Measurements from ENCODE around the gene SERF1A.
"Not testable (repeated sequence)": the region's sequence is repeated elsewhere in the genome, so short reads cannot be mapped to it uniquely, and the experiment has no call there.

SERF1A gene

DNA sequence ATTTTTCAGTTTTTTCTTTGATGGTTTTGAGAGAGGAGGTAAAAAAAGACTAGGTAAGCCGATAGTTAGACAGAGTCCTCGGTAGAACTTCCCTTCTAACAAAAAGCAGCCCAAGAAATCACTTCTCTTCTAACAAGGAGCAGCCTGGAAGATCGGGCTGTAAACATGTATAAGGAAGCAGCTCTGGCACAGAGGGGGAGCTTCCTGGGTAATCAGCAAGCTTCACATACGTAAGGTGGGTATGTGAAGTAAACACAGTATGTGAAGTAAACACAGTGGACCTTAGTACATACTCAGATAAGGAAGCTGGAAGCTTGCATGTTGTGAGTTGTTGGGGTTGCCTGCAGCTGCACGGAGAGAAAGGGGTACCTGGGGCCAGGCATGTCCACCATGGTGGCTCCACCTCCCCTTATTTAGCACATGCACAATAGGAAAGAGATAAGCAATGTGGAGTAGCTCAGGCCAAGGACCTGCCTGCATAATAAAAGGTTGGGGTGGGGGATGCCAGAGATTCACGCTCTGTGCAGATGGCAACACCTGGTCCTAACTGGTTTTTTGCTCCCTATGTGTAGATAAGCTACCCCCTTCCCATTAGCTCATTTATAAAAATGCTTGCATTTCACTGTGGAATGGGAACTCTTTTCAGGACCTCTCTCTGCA is 31.4 kb downstream of the SERF1A start:
- H3K27ac ChIP-seq (ENCODE audit: low read depth, low read length); H3K79me2 ChIP-seq (ENCODE audit: control insufficient read depth, low read length); H3K4me1 ChIP-seq (ENCODE audit: control insufficient read depth, low read length); H3K36me3 ChIP-seq (ENCODE audit: control insufficient read depth, low read length); H3K4me2 ChIP-seq (ENCODE audit: low read length); H4K20me1 ChIP-seq (ENCODE audit: control insufficient read depth, insufficient read depth, low read depth, low read length); H3K4me3 ChIP-seq (ENCODE audit: low read length); H3F3A ChIP-seq (ENCODE audit: control insufficient read depth, insufficient read depth); H3K27me3 ChIP-seq (ENCODE audit: control insufficient read depth, low read length); H3K9me2 ChIP-seq (replicated peaks; ENCODE audit: control insufficient read depth, low read length); H3K9me3 ChIP-seq (ENCODE audit: control insufficient read depth, insufficient read depth, low read length): not testable (repeated sequence)

DNA sequence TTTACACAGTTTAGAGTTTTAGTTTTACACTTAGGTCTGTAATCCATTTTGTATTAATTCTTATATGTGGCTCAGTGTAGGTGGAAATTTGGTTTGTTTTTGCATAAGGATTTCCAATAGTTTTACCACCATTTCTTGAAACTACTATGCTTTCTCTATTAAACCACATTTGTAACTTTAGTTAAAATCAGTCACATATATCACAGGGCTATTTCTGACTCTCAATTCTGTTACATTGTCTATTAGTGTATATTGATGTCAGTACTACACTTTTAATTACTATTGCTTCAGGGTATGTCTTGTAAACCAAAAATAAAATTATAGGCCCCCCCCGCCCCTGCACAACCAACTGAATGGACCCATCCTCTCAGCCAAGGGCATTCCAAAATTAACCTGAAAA is 32.1 kb downstream of the SERF1A start:
- not testable (repeated sequence) for H3K27me3 ChIP-seq (ENCODE audit: control insufficient read depth, low read length); H3K4me3 ChIP-seq (ENCODE audit: low read length); H3K79me2 ChIP-seq (ENCODE audit: control insufficient read depth, low read length); H3K9me3 ChIP-seq (ENCODE audit: control insufficient read depth, insufficient read depth, low read length); H3K9me2 ChIP-seq (replicated peaks; ENCODE audit: control insufficient read depth, low read length); H3F3A ChIP-seq (ENCODE audit: control insufficient read depth, insufficient read depth); H3K27ac ChIP-seq (ENCODE audit: low read depth, low read length); H3K36me3 ChIP-seq (ENCODE audit: control insufficient read depth, low read length); H3K4me1 ChIP-seq (ENCODE audit: control insufficient read depth, low read length); H4K20me1 ChIP-seq (ENCODE audit: control insufficient read depth, insufficient read depth, low read depth, low read length); H3K4me2 ChIP-seq (ENCODE audit: low read length)

DNA sequence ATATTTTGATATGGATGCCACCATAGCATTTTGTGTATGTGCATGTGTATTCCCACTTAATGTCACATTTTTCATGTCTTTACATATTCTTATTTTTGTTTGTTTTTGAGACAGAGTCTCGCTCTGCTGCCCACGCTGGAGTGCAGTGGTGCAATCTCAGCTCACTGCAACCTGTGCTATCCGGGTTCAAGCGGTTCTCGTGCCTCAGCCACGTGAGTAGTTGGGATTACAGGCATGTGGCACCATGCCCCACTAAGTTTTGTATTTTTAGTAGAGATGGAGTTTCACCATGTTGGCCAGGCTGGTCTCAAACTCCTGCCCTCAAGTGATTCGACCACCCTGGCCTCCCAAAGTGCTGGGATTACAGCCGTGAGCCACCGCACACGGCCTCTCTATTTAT is 52.6 kb downstream of the SERF1A start:
- not testable (repeated sequence) for H3K4me3 ChIP-seq (ENCODE audit: low read length); H3K27ac ChIP-seq (ENCODE audit: low read depth, low read length); H3K79me2 ChIP-seq (ENCODE audit: control insufficient read depth, low read length); H3K9me3 ChIP-seq (ENCODE audit: control insufficient read depth, insufficient read depth, low read length); H3K36me3 ChIP-seq (ENCODE audit: control insufficient read depth, low read length); H3K4me2 ChIP-seq (ENCODE audit: low read length); H3F3A ChIP-seq (ENCODE audit: control insufficient read depth, insufficient read depth); H3K27me3 ChIP-seq (ENCODE audit: control insufficient read depth, low read length); H3K4me1 ChIP-seq (ENCODE audit: control insufficient read depth, low read length); H3K9me2 ChIP-seq (replicated peaks; ENCODE audit: control insufficient read depth, low read length); H4K20me1 ChIP-seq (ENCODE audit: control insufficient read depth, insufficient read depth, low read depth, low read length)
